ENCODE results near the gene ST7.

ST7 gene

GRCh38 chr7:116984917-116985316 lies 31.6 kb downstream of the ST7 start:
- Histone ChIP-seq H3K4me3 (replicated peaks; ENCODE audit: low read depth, low read length) (no peak overlapping the region), H3K36me3 (ENCODE audit: control insufficient read depth, insufficient read depth, low read length) (no peaks in the 10 kb centered on the region), H3K27me3 (replicated peaks; ENCODE audit: control insufficient read depth, insufficient read depth, low read length) (no peaks in the 10 kb centered on the region)
- DNase-seq (ENCODE audit: extremely low read depth, insufficient read length), result no peak
- TF ChIP-seq CTCF (IDR thresholded peaks at IDR 0.05; ENCODE audit: insufficient read depth, low read length, poor library complexity, severe bottlenecking), result peak; percentile 47

DNA sequence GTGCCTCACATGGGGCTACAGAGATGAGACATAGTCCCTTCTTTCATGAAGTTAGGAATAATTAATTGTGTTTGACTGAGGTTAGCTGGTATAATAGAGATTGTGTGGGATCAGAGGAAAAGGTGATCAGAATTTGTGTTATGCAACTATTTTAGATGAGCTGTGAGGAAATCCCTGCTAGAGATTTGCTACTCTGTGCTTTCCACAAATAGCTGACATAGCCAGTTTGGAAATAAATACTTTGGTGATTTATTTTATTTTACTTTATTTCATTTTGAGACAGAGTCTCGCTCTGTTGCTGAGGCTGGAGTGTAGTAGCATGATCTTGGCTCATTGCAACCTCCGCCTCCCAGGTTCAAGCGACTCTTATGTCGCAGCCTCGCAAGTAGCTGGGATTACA lies 32.3 kb downstream of the ST7 start:
- no peak for TF ChIP-seq CTCF (IDR thresholded peaks at IDR 0.05; ENCODE audit: insufficient read depth, low read length, poor library complexity, severe bottlenecking)
- Histone ChIP-seq H3K27me3 (replicated peaks; ENCODE audit: control insufficient read depth, insufficient read depth, low read length) (no peaks in the 10 kb centered on the region), H3K4me3 (replicated peaks; ENCODE audit: low read depth, low read length) (no peak overlapping the region), H3K36me3 (ENCODE audit: control insufficient read depth, insufficient read depth, low read length) (no peaks in the 10 kb centered on the region)
- DNase-seq (ENCODE audit: extremely low read depth, insufficient read length), result no peak

- no peak for TF ChIP-seq CTCF (IDR thresholded peaks at IDR 0.05; ENCODE audit: insufficient read depth, low read length, poor library complexity, severe bottlenecking)
- no peak overlapping the region for H3K4me3 ChIP-seq (replicated peaks; ENCODE audit: low read depth, low read length)
These were observed 33.6 kb downstream of the ST7 start for GRCh38 chr7:116986611-116987565.

DNA sequence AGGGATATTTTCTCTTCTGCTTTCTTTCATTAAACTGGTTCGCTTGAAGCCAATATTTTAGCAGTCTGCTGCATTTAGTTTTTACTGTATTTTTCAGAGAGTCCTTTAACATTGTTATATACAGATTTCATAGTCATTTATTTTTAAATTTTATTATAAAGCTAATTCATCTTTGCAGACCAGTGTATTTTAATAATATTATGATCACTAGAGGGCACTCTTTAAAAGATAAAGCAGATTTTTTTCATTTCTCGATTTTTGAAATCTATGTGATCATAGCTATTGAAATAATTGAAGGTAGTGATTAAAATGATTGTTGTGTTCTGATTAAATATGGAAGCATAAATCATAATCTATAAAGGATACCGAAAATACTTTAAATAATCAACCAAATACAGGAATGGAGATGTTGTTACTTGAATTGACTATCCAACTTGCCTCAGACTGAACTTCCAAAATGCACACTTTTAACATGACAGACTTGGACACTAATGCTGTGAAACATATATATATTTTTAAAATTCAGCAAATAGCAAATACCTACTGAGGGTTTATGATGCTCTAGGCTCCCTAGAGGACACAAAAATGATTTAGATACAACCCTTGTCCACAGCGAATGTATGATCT lies 35.2 kb downstream of the ST7 start:
- Histone ChIP-seq H3K4me3 (replicated peaks; ENCODE audit: low read depth, low read length) (no peak overlapping the region), H3K36me3 (ENCODE audit: control insufficient read depth, insufficient read depth, low read length) (no peaks in the 10 kb centered on the region), H3K27me3 (replicated peaks; ENCODE audit: control insufficient read depth, insufficient read depth, low read length) (no peaks in the 10 kb centered on the region)
- TF ChIP-seq CTCF (IDR thresholded peaks at IDR 0.05; ENCODE audit: insufficient read depth, low read length, poor library complexity, severe bottlenecking), result peak; percentile 4
- DNase-seq (ENCODE audit: extremely low read depth, insufficient read length), result no peak

More at GRCh38 chr7:116986611-116987565, 33.6 kb downstream of the ST7 start:
- DNase-seq (ENCODE audit: extremely low read depth, insufficient read length), result no peak
- H3K36me3 ChIP-seq (ENCODE audit: control insufficient read depth, insufficient read depth, low read length), result no peaks in the 10 kb centered on the region
- no peaks in the 10 kb centered on the region for H3K27me3 ChIP-seq (replicated peaks; ENCODE audit: control insufficient read depth, insufficient read depth, low read length)

DNA sequence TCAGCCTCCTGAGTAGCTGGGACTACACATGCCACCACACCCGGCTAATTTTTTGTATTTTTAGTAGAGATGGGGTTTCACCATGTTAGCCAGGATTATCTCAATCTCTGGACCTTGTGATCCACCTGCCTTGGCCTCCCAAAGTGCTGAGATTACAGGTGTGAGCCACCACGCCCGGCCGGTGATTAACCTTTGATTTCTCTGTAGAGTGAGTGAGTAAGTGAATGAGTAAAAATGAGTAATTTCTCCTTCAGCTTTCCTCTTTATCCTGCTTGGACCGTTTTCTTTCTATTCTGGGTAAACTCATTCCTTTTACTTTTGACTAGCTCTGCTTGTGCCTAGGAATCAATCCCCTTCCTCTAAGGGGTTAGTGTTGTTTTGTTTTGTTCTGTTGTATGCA lies 36.8 kb downstream of the ST7 start:
- no peaks in the 10 kb centered on the region for H3K36me3 ChIP-seq (ENCODE audit: control insufficient read depth, insufficient read depth, low read length)
- H3K4me3 ChIP-seq (replicated peaks; ENCODE audit: low read depth, low read length), result no peak overlapping the region
- DNase-seq (ENCODE audit: extremely low read depth, insufficient read length), result no peak
- TF ChIP-seq CTCF (IDR thresholded peaks at IDR 0.05; ENCODE audit: insufficient read depth, low read length, poor library complexity, severe bottlenecking), result no peak
- no peaks in the 10 kb centered on the region for H3K27me3 ChIP-seq (replicated peaks; ENCODE audit: control insufficient read depth, insufficient read depth, low read length)
